ENCODE data around the gene SLC41A2.

DNA sequence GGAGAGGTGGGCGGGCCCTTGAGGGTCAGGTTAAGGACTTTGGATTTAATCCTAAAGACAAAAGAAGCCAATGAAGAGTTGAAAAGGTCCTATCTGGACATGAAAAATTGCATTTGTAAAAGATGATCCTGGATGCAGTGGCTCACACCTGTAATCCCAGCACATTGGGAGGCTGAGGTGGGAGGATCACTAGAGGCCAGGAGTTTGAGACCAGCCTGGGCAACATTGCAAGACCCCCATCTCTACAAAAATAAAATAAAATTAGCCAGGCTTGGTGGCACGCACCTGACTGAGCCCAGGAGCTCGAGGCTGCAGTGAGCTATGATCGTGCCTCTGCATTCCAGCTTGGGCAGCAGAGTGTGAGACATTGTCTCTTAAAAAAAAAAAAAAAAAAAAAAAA lies 2.4 kb upstream of the SLC41A2 start:
- TF ChIP-seq, protein P1, sequence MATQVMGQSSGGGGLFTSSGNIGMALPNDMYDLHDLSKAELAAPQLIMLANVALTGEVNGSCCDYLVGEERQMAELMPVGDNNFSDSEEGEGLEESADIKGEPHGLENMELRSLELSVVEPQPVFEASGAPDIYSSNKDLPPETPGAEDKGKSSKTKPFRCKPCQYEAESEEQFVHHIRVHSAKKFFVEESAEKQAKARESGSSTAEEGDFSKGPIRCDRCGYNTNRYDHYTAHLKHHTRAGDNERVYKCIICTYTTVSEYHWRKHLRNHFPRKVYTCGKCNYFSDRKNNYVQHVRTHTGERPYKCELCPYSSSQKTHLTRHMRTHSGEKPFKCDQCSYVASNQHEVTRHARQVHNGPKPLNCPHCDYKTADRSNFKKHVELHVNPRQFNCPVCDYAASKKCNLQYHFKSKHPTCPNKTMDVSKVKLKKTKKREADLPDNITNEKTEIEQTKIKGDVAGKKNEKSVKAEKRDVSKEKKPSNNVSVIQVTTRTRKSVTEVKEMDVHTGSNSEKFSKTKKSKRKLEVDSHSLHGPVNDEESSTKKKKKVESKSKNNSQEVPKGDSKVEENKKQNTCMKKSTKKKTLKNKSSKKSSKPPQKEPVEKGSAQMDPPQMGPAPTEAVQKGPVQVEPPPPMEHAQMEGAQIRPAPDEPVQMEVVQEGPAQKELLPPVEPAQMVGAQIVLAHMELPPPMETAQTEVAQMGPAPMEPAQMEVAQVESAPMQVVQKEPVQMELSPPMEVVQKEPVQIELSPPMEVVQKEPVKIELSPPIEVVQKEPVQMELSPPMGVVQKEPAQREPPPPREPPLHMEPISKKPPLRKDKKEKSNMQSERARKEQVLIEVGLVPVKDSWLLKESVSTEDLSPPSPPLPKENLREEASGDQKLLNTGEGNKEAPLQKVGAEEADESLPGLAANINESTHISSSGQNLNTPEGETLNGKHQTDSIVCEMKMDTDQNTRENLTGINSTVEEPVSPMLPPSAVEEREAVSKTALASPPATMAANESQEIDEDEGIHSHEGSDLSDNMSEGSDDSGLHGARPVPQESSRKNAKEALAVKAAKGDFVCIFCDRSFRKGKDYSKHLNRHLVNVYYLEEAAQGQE (IDR thresholded peaks at IDR 0.05; ENCODE audit: insufficient read depth in 1 of 2, low read depth in 2 of 2, low read length in 2 of 2), result no peak
- no peak for TF ChIP-seq POLR2AphosphoS5 (IDR thresholded peaks at IDR 0.05; ENCODE audit: low read depth, low read length)
- TF ChIP-seq SIN3A (IDR thresholded peaks at IDR 0.05; ENCODE audit: borderline replicate concordance, insufficient read depth, low read length), result no peak
